ENCODE results near the gene SDS. TPM values are rescaled to one million over a fixed set of nuclear protein-coding genes. Genes with fewer than 3 reads are reported as not detected.

The SDS gene
- total and polyA plus RNA-seq, 9 donors = 0.20 to 12.8 (median 1.0) TPM; not detected in 2

DNA sequence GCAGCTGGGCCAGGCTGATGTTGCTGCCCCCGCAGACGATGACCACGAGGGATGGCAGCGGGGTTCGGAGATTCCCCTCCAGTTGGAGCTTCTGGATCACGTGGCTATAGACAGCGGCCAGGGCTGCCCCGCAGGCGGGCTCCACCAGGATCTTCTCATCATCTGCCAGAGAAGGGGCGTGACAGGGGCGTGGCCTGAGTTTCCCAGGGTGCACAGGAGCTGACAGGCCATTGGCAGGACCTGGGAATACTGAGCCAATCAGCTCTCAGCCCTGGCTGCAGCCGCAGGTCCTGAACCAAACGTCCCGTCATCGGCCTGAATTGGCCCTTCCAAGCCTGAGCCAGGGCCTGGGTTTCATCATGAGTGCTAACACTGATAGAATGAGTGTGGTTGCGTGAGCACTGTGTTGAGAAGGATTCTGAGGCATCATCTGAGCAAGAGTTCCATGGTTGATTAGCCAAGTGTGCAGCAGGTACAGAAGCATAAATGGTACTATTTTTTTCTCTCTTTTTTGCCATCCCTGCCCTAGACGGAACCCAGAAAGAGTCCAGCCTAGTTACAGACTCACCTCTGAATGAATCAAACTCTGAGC, 10.6 kb downstream of the SDS start:
- H3K27ac ChIP-seq = no peak overlapping the region
- peak; percentile 40 to 66 (median 46) for DNase-seq
- no peaks in the 10 kb centered on the region for H3K36me3 ChIP-seq
- 53 to 78% (median 66%) methylated on average over 17 of the region's 17 CpGs for WGBS, 3 donors
- H3K4me1 ChIP-seq (ENCODE audit: insufficient read depth) = no peaks in the 10 kb centered on the region
- no peaks in the 10 kb centered on the region for H3K9me3 ChIP-seq
- intact Hi-C loops (cut with DNase I) = no loop called here
- H3K27me3 ChIP-seq = no peaks in the 10 kb centered on the region
- no peak overlapping the region for H3K4me3 ChIP-seq
- TF ChIP-seq, protein P1, sequence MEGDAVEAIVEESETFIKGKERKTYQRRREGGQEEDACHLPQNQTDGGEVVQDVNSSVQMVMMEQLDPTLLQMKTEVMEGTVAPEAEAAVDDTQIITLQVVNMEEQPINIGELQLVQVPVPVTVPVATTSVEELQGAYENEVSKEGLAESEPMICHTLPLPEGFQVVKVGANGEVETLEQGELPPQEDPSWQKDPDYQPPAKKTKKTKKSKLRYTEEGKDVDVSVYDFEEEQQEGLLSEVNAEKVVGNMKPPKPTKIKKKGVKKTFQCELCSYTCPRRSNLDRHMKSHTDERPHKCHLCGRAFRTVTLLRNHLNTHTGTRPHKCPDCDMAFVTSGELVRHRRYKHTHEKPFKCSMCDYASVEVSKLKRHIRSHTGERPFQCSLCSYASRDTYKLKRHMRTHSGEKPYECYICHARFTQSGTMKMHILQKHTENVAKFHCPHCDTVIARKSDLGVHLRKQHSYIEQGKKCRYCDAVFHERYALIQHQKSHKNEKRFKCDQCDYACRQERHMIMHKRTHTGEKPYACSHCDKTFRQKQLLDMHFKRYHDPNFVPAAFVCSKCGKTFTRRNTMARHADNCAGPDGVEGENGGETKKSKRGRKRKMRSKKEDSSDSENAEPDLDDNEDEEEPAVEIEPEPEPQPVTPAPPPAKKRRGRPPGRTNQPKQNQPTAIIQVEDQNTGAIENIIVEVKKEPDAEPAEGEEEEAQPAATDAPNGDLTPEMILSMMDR (IDR thresholded peaks at IDR 0.05) = no peak
- TF ChIP-seq POLR2A (IDR thresholded peaks at IDR 0.05) (no peak), EP300 (IDR thresholded peaks at IDR 0.05) (no peak)

DNA sequence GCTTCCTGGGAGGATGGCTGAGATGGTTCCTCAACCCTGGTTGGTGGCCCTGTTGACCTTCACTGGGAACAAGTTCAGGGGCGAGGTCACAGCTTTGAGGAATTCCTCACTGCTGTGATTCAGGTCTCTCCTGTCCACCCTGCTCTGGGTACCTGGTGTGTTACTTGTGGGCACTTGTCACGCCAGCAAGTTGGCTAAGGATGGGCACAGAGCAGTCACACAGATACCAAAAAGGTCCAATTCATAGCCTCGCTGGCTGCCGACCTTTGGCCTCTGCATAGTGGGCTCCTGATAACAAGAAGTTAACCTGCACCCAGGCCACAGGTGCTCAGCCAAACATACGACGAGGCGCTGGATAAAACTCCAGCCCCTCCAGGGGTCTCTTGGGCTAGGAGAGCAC, 11.2 kb downstream of the SDS start:
- H3K27me3 ChIP-seq = no peaks in the 10 kb centered on the region
- H3K27ac ChIP-seq = no peak overlapping the region
- no peaks in the 10 kb centered on the region for H3K4me1 ChIP-seq (ENCODE audit: insufficient read depth)
- intact Hi-C loops (cut with DNase I) = no loop called here
- H3K4me3 ChIP-seq = no peak overlapping the region
- no peak for DNase-seq
- no peaks in the 10 kb centered on the region for H3K9me3 ChIP-seq
- WGBS, 3 donors = 80 to 89% (median 82%) methylated on average over 7 of the region's 7 CpGs
- H3K36me3 ChIP-seq = no peaks in the 10 kb centered on the region
- TF ChIP-seq EP300 (IDR thresholded peaks at IDR 0.05) = no peak
- TF ChIP-seq, protein P1 (IDR thresholded peaks at IDR 0.05) = no peak
- TF ChIP-seq POLR2A (IDR thresholded peaks at IDR 0.05) = no peak

DNA sequence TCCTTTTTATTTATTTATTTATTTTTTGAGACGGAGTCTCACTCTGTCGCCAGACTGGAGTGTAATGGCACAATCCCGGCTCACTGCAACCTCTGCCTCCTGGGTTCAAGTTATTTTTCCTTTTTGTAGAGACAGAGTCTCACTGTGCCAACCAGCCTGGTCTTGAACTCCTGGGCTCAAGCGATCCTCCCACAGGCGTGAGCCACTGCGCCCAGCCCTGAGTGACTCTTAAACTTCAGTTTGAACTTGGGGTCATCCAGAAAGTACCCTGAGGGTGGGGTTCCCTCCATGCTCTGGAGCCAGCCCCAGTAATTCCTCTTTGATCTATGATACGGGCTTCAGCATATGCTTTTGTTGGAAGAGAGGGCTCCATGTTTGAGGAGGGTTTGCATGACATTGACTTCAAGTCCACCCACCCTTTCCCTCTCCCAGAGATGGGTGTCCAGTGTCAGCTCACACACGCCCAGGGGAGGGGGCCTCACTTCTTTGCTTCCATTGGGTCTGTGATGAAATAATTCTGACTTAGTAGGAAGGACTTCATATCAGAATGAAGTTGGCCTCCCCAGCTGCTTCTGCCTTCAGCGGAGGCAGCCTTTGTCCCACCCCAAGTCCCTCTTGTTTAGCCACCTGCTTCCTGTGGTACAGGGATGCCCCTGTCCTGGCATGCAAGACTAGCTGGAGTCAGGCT, 11.9 kb downstream of the SDS start:
- TF ChIP-seq EP300 (IDR thresholded peaks at IDR 0.05) (no peak), POLR2A (IDR thresholded peaks at IDR 0.05) (no peak)
- TF ChIP-seq, protein P1 (IDR thresholded peaks at IDR 0.05) = no peak
- no peak overlapping the region for H3K27ac ChIP-seq
- H3K9me3 ChIP-seq = no peaks in the 10 kb centered on the region
- whole genome bisulfite sequencing, 3 donors = 79 to 87% (median 84%) methylated on average over 9 of the region's 9 CpGs
- H3K4me3 ChIP-seq = no peak overlapping the region
- H3K36me3 ChIP-seq = no peaks in the 10 kb centered on the region
- intact Hi-C loops (cut with DNase I) = no loop called here
- no peak for DNase-seq
- H3K27me3 ChIP-seq = no peaks in the 10 kb centered on the region
- H3K4me1 ChIP-seq (ENCODE audit: insufficient read depth) = no peaks in the 10 kb centered on the region

DNA sequence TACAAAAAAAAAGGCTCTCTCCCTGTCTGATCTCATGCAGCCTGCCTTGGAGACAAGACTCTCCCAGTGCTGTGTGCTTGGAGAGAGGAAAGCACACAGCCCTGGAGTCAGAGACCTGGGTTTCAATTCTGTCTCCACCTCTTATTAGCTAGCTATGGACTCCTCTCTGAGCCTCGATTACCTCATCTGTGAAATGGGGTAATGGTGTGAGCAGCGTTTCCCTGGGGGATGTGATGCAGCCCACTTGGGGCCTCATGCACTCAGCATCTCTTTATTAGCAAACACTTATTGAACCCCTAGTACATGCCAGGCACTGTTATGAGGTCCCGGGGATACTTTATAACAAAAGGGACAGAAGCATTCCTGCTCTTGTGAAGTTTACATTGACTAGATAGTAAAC, 12.5 kb downstream of the SDS start:
- intact Hi-C loops (cut with DNase I) = no loop called here
- Histone ChIP-seq H3K9me3 (no peaks in the 10 kb centered on the region), H3K4me1 (ENCODE audit: insufficient read depth) (no peaks in the 10 kb centered on the region), H3K4me3 (no peak overlapping the region), H3K27ac (no peak overlapping the region), H3K27me3 (no peaks in the 10 kb centered on the region), H3K36me3 (no peaks in the 10 kb centered on the region)
- WGBS, 3 donors = 75 to 84% (median 77%) methylated on average over 3 of the region's 3 CpGs
- no peak for DNase-seq
- TF ChIP-seq, protein P1 (IDR thresholded peaks at IDR 0.05) = no peak
- TF ChIP-seq POLR2A (IDR thresholded peaks at IDR 0.05) (no peak), EP300 (IDR thresholded peaks at IDR 0.05) (no peak)

All from ovary (tissue), 9 donors.